ENCODE measurements around the gene RFTN2. TPM values are rescaled to one million over a fixed set of nuclear protein-coding genes. Genes with fewer than 3 reads are reported as not detected.

RFTN2 gene
- total RNA-seq, 4 donors from 2014 or later: 0.80 to 2.6 (median 1.7) TPM; not detected in 1

GRCh38 chr2:197575987-197576386 lies 99.4 kb downstream of the RFTN2 start:
- 93% methylated on average over 2 of the region's 2 CpGs; no CpG with 5 or more reads in 1 of the 2 donors for WGBS, 2 donors (ENCODE audit: low coverage in 1 of 2)
- no peak overlapping the region for H3K4me3 ChIP-seq
- peaks cover 0 to 6% (median 0%) of the 10 kb centered on the region in 4 donors for H3K4me1 ChIP-seq
- TF ChIP-seq EP300 (IDR thresholded peaks at IDR 0.05; ENCODE audit: low read depth): no peak
- no peak for TF ChIP-seq POLR2A (IDR thresholded peaks at IDR 0.05)
- TF ChIP-seq, protein P1, sequence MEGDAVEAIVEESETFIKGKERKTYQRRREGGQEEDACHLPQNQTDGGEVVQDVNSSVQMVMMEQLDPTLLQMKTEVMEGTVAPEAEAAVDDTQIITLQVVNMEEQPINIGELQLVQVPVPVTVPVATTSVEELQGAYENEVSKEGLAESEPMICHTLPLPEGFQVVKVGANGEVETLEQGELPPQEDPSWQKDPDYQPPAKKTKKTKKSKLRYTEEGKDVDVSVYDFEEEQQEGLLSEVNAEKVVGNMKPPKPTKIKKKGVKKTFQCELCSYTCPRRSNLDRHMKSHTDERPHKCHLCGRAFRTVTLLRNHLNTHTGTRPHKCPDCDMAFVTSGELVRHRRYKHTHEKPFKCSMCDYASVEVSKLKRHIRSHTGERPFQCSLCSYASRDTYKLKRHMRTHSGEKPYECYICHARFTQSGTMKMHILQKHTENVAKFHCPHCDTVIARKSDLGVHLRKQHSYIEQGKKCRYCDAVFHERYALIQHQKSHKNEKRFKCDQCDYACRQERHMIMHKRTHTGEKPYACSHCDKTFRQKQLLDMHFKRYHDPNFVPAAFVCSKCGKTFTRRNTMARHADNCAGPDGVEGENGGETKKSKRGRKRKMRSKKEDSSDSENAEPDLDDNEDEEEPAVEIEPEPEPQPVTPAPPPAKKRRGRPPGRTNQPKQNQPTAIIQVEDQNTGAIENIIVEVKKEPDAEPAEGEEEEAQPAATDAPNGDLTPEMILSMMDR (IDR thresholded peaks at IDR 0.05): no peak
- no peak for TF ChIP-seq POLR2AphosphoS5 (IDR thresholded peaks at IDR 0.05)
- in situ Hi-C loops (cut with MboI; ENCODE audit: low pct_ligation_motif_present in 1 of 4, low pct_unique_long_range_greater_than_20kb in 1 of 4, low sequenced_read_pairs in 3 of 4): no loop called here
- no peaks in the 10 kb centered on the region for H3K27me3 ChIP-seq
- no peak for DNase-seq
- H3K9me3 ChIP-seq: no peaks in the 10 kb centered on the region
- H3K36me3 ChIP-seq: no peaks in the 10 kb centered on the region
- intact Hi-C loops (cut with DNase I; ENCODE audit: low total_unique reads): no loop called here
- H3K27ac ChIP-seq: peak overlapping the region in 1 of 4 donors; percentile 8

GRCh38 chr2:197573608-197574007 lies 101.8 kb downstream of the RFTN2 start:
- no peak for TF ChIP-seq POLR2A (IDR thresholded peaks at IDR 0.05)
- TF ChIP-seq POLR2AphosphoS5 (IDR thresholded peaks at IDR 0.05): no peak
- TF ChIP-seq EP300 (IDR thresholded peaks at IDR 0.05; ENCODE audit: low read depth): no peak
- TF ChIP-seq, protein P1 (IDR thresholded peaks at IDR 0.05): no peak
- Histone ChIP-seq H3K27ac (no peak overlapping the region), H3K36me3 (no peaks in the 10 kb centered on the region), H3K9me3 (no peaks in the 10 kb centered on the region), H3K4me3 (no peak overlapping the region), H3K27me3 (no peaks in the 10 kb centered on the region), H3K4me1 (peaks cover 0 to 6% (median 0%) of the 10 kb centered on the region in 4 donors)
- in situ Hi-C loops (cut with MboI; ENCODE audit: low pct_ligation_motif_present in 1 of 4, low pct_unique_long_range_greater_than_20kb in 1 of 4, low sequenced_read_pairs in 3 of 4) (no loop called here), intact Hi-C loops (cut with DNase I; ENCODE audit: low total_unique reads) (no loop called here)
- 94% methylated on average over 2 of the region's 2 CpGs; no CpG with 5 or more reads in 1 of the 2 donors for WGBS, 2 donors (ENCODE audit: low coverage in 1 of 2)
- no peak for DNase-seq

DNA sequence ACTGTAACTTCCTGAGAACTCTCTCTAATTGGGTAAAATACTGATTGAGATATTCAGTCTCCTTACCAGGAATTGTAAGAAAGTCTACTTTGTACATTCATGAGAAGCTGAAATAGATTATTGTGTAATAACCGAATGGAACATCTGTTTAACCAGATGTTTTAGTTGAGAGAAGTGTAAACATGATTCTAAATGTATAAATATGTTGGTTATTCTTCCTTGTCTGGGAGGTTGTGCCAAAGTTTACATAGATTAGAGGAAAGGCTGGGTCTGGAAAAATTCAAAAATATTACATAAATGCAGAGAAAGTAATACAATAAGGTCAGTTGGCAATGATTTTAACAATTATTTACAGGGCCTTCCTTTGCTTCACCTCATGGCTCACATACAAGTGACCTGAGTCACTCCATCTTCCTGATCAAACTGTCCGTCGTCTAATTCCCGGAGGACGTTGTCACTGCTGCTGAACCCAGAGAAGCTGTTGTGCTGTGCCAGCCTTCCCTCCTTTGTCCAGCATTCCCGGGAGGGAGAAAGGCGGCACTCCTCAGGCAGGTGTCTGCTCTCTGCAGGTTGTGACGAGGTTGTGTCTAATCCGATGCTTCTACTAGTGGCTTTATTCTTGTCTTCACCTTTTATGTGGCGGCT lies 103.6 kb downstream of the RFTN2 start:
- no peak for DNase-seq
- no peak overlapping the region for H3K27ac ChIP-seq

DNA sequence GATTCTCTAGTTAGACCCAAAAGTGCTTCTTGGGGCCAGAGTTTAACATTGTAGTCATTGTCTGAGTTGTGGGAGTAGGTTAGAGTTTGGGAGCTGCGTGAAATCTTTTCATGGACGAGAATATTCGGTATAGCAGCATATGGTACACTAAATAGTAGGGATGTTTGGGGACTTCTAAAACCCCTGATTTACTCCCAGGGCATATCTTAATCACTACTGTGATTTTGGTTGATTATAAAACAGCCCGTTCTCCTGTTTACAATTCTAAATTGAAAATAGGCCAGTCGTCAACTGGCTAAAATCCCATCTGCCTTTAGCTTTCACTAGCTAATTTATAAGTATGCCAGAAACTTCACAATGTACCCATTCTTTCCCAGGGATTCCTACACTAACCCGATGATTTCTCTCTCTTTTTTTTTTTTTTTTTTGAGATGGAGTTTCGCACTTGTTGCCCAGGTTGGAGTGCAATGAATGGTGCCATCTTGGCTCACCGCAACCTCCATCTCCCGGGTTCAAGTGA lies 115.2 kb downstream of the RFTN2 start:
- Histone ChIP-seq H3K36me3 (no peaks in the 10 kb centered on the region), H3K4me1 (no peaks in the 10 kb centered on the region), H3K27me3 (no peaks in the 10 kb centered on the region), H3K27ac (no peak overlapping the region), H3K9me3 (no peaks in the 10 kb centered on the region), H3K4me3 (no peak overlapping the region)
- TF ChIP-seq EP300 (IDR thresholded peaks at IDR 0.05; ENCODE audit: low read depth) (no peak), POLR2A (IDR thresholded peaks at IDR 0.05) (no peak), POLR2AphosphoS5 (IDR thresholded peaks at IDR 0.05) (no peak)
- TF ChIP-seq, protein P1 (IDR thresholded peaks at IDR 0.05): no peak
- intact Hi-C loops (cut with DNase I; ENCODE audit: low total_unique reads) (no loop called here), in situ Hi-C loops (cut with MboI; ENCODE audit: low pct_ligation_motif_present in 1 of 4, low pct_unique_long_range_greater_than_20kb in 1 of 4, low sequenced_read_pairs in 3 of 4) (no loop called here)
- DNase-seq: no peak
- WGBS, 2 donors (ENCODE audit: low coverage in 1 of 2): 75 to 90% methylated on average over 5 to 9 of the region's 9 CpGs

More for the DNA sequence above, 103.6 kb downstream of the RFTN2 start:
- no peak overlapping the region for H3K4me3 ChIP-seq
- intact Hi-C loops (cut with DNase I; ENCODE audit: low total_unique reads) (no loop called here), in situ Hi-C loops (cut with MboI; ENCODE audit: low pct_ligation_motif_present in 1 of 4, low pct_unique_long_range_greater_than_20kb in 1 of 4, low sequenced_read_pairs in 3 of 4) (no loop called here)
- no peaks in the 10 kb centered on the region for H3K9me3 ChIP-seq
- H3K4me1 ChIP-seq: peaks cover 0 to 6% (median 0%) of the 10 kb centered on the region in 4 donors
- no peak for TF ChIP-seq POLR2AphosphoS5 (IDR thresholded peaks at IDR 0.05)
- TF ChIP-seq EP300 (IDR thresholded peaks at IDR 0.05; ENCODE audit: low read depth): no peak
- TF ChIP-seq POLR2A (IDR thresholded peaks at IDR 0.05): no peak
- TF ChIP-seq, protein P1 (IDR thresholded peaks at IDR 0.05): no peak
- WGBS, 2 donors (ENCODE audit: low coverage in 1 of 2): 60 to 69% methylated on average over 5 to 10 of the region's 10 CpGs
- no peaks in the 10 kb centered on the region for H3K27me3 ChIP-seq
- H3K36me3 ChIP-seq: no peaks in the 10 kb centered on the region
